Activated naive CD4-positive, alpha-beta T cell treated with anti-CD3 and anti-CD28 coated beads for 36 hours (primary cell): ENCODE data around the gene HID1. TPM values are rescaled to one million over a fixed set of nuclear protein-coding genes. Genes with fewer than 3 reads are reported as not detected.
"Not testable (repeated sequence)": the region's sequence is repeated elsewhere in the genome, so short reads cannot be mapped to it uniquely, and the experiment has no call there.

Experiments used
- CTCF ChIA-PET: fragments of 350-600 bp; sonication (Branson Sonifier 250); formaldehyde crosslinking; loops from one replicate; lab custom pipeline; 2021; ENCODE audit warnings: antibody characterized with exemption; lab: Charles Lee
- DNase-seq: peaks from one replicate; pipeline ENCODE4 v3.0.0-alpha.2; 2020
- H3K27ac Mint-ChIP-seq: one replicate; pipeline ENCODE4 v1.8.0; 2021; ENCODE audit warnings: mild to moderate bottlenecking, mixed read lengths
- H3K27me3 Mint-ChIP-seq: one replicate; pipeline ENCODE4 v1.8.0; 2021; ENCODE audit warnings: low read depth, mixed read lengths
- H3K36me3 Mint-ChIP-seq: one replicate; pipeline ENCODE4 v1.8.0; 2021; ENCODE audit warnings: low read depth, mixed read lengths
- H3K4me1 Mint-ChIP-seq: one replicate; pipeline ENCODE4 v1.8.0; 2021; ENCODE audit warnings: low read depth, mixed read lengths
- H3K4me3 Mint-ChIP-seq: one replicate; pipeline ENCODE4 v1.8.0; 2021; ENCODE audit warnings: mild to moderate bottlenecking, moderate library complexity, mixed read lengths
- H3K9me3 Mint-ChIP-seq: one replicate; pipeline ENCODE4 v1.8.0; 2021; ENCODE audit warnings: mixed read lengths
- intact Hi-C: fragments of 100-400 bp; cut with micrococcal nuclease; formaldehyde crosslinking; loops from one replicate; pipeline ENCODE4 v1.15.1; 2023
- total RNA-seq, 2 experiments: library from RNA; stranded (reverse); gene quantifications; one replicate each; pipeline ENCODE4 v1.2.3, GENCODE V29; 2021

The HID1 gene
- total RNA-seq, 2 experiments from 2014 or later: 0.91 to 1.6 TPM

GRCh38 chr17:74916136-74916850, 56.3 kb downstream of the HID1 start:
- CTCF ChIA-PET: interaction anchor here (0.6 kb wide), 1 partner anchor 141 kb away, joined by 3 read pairs; no protein-coding TSS in a partner anchor
- H3K4me1 Mint-ChIP-seq: no peaks in the 10 kb centered on the region
- intact Hi-C loops: no loop called here
- no peak overlapping the region for H3K4me3 Mint-ChIP-seq
- no peaks in the 10 kb centered on the region for H3K36me3 Mint-ChIP-seq
- H3K27me3 Mint-ChIP-seq: peaks cover 8% of the 10 kb centered on the region
- no peaks in the 10 kb centered on the region for H3K9me3 Mint-ChIP-seq
- no peak for DNase-seq
- no peak overlapping the region for H3K27ac Mint-ChIP-seq

DNA sequence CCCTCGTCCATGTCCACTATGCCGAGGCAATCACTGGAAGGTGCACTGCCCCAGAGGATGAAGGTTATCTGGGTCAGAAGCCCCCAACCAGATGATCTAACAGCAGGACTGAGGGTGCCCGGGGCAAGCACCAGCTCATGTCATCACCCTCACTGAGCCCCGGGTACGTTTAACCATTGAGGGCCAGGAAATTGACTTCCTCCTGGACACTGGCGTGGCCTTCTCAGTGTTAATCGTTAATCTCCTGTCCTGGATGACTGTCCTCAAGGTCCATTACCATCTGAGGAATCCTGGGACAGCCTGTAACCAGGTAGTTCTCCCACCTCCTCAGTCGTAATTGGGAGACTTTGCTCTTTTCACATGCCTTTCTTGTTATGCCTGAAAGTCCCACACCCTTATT, 61.1 kb downstream of the HID1 start:
- H3K36me3 Mint-ChIP-seq, H3K27ac Mint-ChIP-seq, intact Hi-C loops, DNase-seq, H3K4me1 Mint-ChIP-seq, CTCF ChIA-PET, H3K4me3 Mint-ChIP-seq, H3K9me3 Mint-ChIP-seq, H3K27me3 Mint-ChIP-seq: not testable (repeated sequence)

DNA sequence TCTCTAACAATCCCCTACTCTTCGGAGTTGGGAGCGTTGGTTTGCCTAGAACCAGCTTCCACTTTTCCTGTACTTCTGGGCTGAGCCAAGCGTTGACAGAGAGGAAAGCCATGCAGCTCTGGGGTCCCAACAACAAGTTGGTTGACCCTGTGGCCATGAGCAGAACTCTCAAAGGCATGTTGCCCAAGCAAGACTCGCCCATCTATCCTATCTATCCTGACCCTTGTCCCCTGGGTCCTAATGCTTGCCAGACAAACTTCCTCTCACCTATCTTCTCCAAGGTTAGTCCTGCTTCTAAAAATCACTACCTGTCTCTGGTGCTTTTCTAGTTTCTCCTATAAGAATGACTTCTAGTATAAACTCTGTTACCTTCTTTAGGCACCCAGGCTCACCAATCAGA, 63.5 kb downstream of the HID1 start:
- H3K27me3 Mint-ChIP-seq, H3K36me3 Mint-ChIP-seq, DNase-seq, intact Hi-C loops, CTCF ChIA-PET, H3K4me3 Mint-ChIP-seq, H3K27ac Mint-ChIP-seq, H3K9me3 Mint-ChIP-seq, H3K4me1 Mint-ChIP-seq: not testable (repeated sequence)

DNA sequence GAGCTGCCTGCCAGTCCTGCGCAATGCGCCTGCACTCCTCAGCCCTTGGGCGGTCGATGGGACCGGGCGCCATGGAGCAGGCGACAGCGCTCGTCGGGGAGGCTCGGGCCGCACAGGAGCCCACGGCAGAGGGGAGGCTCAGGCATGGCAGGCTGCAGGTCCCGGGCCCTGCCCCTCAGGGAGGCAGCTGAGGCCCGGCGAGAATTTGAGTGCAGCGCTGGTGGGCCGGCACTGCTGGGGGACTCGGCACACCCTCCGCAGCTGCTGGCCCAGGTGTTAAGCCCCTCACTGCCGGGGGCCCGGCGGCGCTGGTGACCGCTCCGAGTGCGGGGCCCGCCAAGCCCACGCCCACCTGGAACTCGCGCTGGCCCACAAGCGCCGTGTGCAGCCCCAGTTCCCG, 65.5 kb downstream of the HID1 start:
- intact Hi-C loops: no loop called here
- CTCF ChIA-PET: interaction anchor here (0.6 to 1.3 kb wide), 2 partner anchors 54 to 110 kb away, joined by 4 to 6 read pairs; no protein-coding TSS in a partner anchor
- Mint-ChIP-seq H3K27me3 (no peaks in the 10 kb centered on the region), H3K4me3 (no peak overlapping the region), H3K9me3 (no peaks in the 10 kb centered on the region), H3K36me3 (no peaks in the 10 kb centered on the region), H3K27ac (no peak overlapping the region), H3K4me1 (no peaks in the 10 kb centered on the region)
- no peak for DNase-seq

DNA sequence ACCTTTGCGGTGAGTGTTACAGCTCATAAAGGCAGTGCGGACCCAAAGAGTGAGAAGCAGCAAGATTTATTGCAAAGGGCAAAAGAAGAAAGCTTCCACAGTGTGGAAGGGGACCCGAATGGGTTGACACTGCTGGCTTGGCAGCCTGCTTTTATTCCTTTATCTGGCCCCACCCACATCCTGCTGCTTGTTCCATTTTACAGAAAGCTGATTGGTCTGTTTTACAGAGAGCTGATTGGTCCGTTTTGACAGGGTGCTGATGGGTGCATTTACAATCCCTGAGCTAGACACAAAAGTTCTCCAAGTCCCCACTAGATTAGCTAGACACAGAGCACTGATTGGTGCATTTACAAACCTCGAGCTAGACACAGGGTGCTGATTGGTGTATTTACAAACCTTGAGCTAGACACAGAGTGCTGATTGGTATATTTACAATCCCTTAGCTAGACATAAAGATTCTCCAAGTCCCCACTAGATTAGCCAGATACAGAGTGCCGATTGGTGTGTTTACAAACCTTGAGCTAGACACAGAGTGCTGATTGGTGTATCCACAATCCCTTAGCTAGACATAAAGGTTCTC, 66.3 kb downstream of the HID1 start:
- H3K9me3 Mint-ChIP-seq, H3K4me3 Mint-ChIP-seq, intact Hi-C loops, H3K36me3 Mint-ChIP-seq, H3K27me3 Mint-ChIP-seq, DNase-seq, H3K27ac Mint-ChIP-seq, H3K4me1 Mint-ChIP-seq: not testable (repeated sequence)
- CTCF ChIA-PET: interaction anchor here (1.3 kb wide), 2 partner anchors 46 to 54 kb away, joined by 5 to 6 read pairs; no protein-coding TSS in a partner anchor

DNA sequence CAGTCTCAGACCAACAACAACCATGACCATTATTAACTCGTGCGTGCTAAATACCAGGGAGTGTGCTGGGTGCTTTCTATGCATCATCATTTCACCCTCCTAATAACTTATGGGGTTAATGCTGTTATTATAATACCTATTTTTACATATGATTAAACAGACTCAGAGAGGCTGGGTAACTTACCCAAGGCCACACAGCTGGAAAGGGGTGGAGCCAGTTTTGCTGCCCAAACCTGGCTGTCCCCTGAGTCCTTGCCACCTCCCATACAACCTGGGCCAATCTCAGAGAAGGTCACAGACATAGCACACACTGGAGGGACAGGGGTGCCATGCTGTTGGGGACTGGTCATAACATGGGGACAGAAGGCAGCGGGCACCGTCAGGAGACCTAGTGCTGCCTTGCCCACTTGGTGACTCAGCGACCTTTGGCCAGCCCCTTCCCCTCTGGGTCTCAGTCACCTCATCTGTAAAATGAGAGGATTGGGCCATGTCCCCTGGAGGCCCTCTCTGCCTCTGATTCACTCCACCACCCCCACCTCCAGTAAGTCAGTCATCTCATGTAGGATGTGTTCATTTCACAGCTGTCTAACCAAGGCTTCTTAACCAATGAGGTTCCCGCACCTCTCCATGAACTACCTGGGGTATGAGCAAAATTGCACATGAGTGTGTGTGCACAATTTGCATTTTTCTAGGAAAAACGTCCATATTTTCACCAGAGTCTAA, 67.7 kb downstream of the HID1 start:
- Mint-ChIP-seq H3K9me3 (no peaks in the 10 kb centered on the region), H3K36me3 (no peaks in the 10 kb centered on the region), H3K27ac (no peak overlapping the region), H3K4me3 (no peak overlapping the region), H3K27me3 (no peaks in the 10 kb centered on the region), H3K4me1 (no peaks in the 10 kb centered on the region)
- intact Hi-C loops: no loop called here
- CTCF ChIA-PET: no interaction called here
- no peak for DNase-seq

DNA sequence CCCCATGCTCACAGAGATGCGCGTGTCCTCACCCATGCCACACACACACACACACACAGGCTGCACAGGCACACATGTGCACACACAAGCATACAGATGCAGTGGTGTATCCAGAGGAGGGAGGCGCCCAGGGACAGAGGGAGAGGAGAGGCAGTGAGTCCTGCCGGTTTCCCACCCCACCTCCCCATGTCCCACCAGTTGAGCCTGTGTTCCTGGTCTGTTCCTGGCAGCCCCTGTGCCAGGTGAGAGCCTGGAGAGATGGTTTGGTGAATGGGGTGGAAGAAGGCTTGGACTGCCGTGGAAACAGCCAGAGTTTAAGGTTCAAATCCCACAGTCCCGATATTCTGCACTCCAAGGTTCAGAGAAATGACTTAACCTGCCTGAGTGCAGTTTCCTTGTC, 68.9 kb downstream of the HID1 start:
- H3K9me3 Mint-ChIP-seq: no peaks in the 10 kb centered on the region
- no peak overlapping the region for H3K27ac Mint-ChIP-seq
- H3K27me3 Mint-ChIP-seq: no peaks in the 10 kb centered on the region
- H3K4me1 Mint-ChIP-seq: no peaks in the 10 kb centered on the region
- intact Hi-C loops: no loop called here
- DNase-seq: no peak
- CTCF ChIA-PET: no interaction called here
- H3K36me3 Mint-ChIP-seq: no peaks in the 10 kb centered on the region
- H3K4me3 Mint-ChIP-seq: no peak overlapping the region

DNA sequence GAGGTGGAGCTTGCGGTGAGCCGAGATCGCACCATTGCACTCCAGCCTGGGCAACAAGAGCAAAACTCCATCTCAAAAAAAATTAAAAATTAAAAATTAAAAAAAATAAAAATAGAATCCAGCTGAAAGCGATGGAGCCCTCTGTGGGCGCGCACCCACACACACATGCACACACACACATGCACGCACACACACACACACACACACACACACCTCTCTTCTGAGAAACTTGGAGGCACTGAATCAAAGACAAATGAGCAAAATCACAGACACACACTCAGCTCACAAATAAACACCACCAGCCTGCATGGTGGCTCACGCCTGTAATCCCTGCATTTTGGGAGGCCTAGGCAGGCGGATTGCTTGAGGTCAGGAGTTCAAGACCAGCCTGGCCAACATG, 69.5 kb downstream of the HID1 start:
- intact Hi-C loops: no loop called here
- H3K4me3 Mint-ChIP-seq: no peak overlapping the region
- CTCF ChIA-PET: no interaction called here
- H3K4me1 Mint-ChIP-seq: no peaks in the 10 kb centered on the region
- H3K27me3 Mint-ChIP-seq: no peaks in the 10 kb centered on the region
- DNase-seq: no peak
- no peak overlapping the region for H3K27ac Mint-ChIP-seq
- H3K9me3 Mint-ChIP-seq: no peaks in the 10 kb centered on the region
- no peaks in the 10 kb centered on the region for H3K36me3 Mint-ChIP-seq

- no peaks in the 10 kb centered on the region for H3K4me1 Mint-ChIP-seq
- H3K27me3 Mint-ChIP-seq: no peaks in the 10 kb centered on the region
- no peaks in the 10 kb centered on the region for H3K9me3 Mint-ChIP-seq
- H3K36me3 Mint-ChIP-seq: no peaks in the 10 kb centered on the region
- H3K27ac Mint-ChIP-seq: no peak overlapping the region
- DNase-seq: no peak
- CTCF ChIA-PET: interaction anchor here (0.6 kb wide), 1 partner anchor 56 kb away, joined by 3 read pairs; no protein-coding TSS in a partner anchor
- H3K4me3 Mint-ChIP-seq: no peak overlapping the region
- intact Hi-C loops: no loop called here
Measured at GRCh38 chr17:74901353-74902135, 71.0 kb downstream of the HID1 start.

Other genes with a start within 250 kb of the HID1 start
- 1 to 10 TPM; 2.1 to 2.3 TPM for gene RAB37, start 235.5 kb downstream of the HID1 start, total RNA-seq
- gene NHERF1, start 224.1 kb downstream of the HID1 start, total RNA-seq: 10 to 100 TPM; 70.8 to 77.6 TPM
- gene NAT9, start 196.4 kb downstream of the HID1 start, total RNA-seq: 10 to 100 TPM; 42.1 to 43.9 TPM
- gene GRIN2C, start 112.9 kb downstream of the HID1 start, total RNA-seq: under 1 TPM in 1 of 2 experiments, not detected in 1; 0.07 TPM
- 10 to 100 TPM; 61.8 to 67.6 TPM for gene FDXR, start 99.8 kb downstream of the HID1 start, total RNA-seq
- not detected for gene FADS6, start 79.1 kb downstream of the HID1 start, total RNA-seq
- not detected for gene USH1G, start 49.5 kb downstream of the HID1 start, total RNA-seq
- gene OTOP2, start 48.5 kb downstream of the HID1 start, total RNA-seq: not detected
- gene OTOP3, start 36.9 kb downstream of the HID1 start, total RNA-seq: not detected
- under 1 TPM; 0.49 to 0.93 TPM for gene CDR2L, start 14.9 kb upstream of the HID1 start, total RNA-seq
- gene MRPL58, start 39.9 kb upstream of the HID1 start, total RNA-seq: 10 to 100 TPM; 60.6 to 64.5 TPM
- 100 to 1,000 TPM; 227 to 249 TPM for gene ATP5PD, start 74.2 kb upstream of the HID1 start, total RNA-seq
- gene KCTD2, start 74.5 kb upstream of the HID1 start, total RNA-seq: 10 to 100 TPM; 18.7 to 20.8 TPM
- gene SLC16A5, start 115.2 kb upstream of the HID1 start, total RNA-seq: 1 to 10 TPM; 2.5 to 3.1 TPM
- gene ARMC7, start 137.2 kb upstream of the HID1 start, total RNA-seq: 1 to 10 TPM; 3.8 to 4.9 TPM
- 10 to 100 TPM; 49.7 to 55.2 TPM for gene NT5C, start 159.0 kb upstream of the HID1 start, total RNA-seq
- gene JPT1, start 181.8 kb upstream of the HID1 start, total RNA-seq: 100 to 1,000 TPM; 242 to 258 TPM
- 100 to 1,000 TPM; 633 to 688 TPM for gene SUMO2, start 210.2 kb upstream of the HID1 start, total RNA-seq
- 100 to 1,000 TPM; 112 to 116 TPM for gene NUP85, start 232.9 kb upstream of the HID1 start, total RNA-seq